Raji (cell line): ENCODE data around the gene LMNA.

ENCODE experiments used
- POLR2A ChIP-seq: IDR thresholded peaks from 2 replicates; pipeline ENCODE4 v1.6.1; 2011; ENCODE audit warnings: low read depth, low read length, control low read depth; ENCODE audit not compliant: insufficient read depth

Gene LMNA

DNA sequence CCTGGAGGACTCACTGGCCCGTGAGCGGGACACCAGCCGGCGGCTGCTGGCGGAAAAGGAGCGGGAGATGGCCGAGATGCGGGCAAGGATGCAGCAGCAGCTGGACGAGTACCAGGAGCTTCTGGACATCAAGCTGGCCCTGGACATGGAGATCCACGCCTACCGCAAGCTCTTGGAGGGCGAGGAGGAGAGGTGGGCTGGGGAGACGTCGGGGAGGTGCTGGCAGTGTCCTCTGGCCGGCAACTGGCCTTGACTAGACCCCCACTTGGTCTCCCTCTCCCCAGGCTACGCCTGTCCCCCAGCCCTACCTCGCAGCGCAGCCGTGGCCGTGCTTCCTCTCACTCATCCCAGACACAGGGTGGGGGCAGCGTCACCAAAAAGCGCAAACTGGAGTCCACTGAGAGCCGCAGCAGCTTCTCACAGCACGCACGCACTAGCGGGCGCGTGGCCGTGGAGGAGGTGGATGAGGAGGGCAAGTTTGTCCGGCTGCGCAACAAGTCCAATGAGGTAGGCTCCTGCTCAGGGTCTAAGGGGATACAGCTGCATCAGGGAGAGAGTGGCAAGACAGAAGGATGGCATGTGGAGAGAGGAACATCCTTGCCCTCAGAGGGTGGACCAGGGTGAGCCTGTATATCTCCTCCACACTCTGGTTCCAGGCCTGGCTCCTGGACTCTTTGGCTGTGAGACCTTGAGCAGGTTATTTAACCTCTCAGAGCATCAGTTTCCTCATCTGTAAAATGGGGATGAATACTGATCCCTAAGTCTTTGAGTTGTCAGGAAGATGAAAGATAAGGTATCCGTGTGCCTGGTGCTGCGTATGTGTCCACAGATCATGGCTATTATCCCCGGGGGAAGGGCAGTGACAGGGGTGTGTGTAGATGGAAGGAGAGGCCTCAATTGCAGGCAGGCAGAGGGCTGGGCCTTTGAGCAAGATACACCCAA is 21.7 kb downstream of the LMNA start:
- TF ChIP-seq POLR2A, result no peak

DNA sequence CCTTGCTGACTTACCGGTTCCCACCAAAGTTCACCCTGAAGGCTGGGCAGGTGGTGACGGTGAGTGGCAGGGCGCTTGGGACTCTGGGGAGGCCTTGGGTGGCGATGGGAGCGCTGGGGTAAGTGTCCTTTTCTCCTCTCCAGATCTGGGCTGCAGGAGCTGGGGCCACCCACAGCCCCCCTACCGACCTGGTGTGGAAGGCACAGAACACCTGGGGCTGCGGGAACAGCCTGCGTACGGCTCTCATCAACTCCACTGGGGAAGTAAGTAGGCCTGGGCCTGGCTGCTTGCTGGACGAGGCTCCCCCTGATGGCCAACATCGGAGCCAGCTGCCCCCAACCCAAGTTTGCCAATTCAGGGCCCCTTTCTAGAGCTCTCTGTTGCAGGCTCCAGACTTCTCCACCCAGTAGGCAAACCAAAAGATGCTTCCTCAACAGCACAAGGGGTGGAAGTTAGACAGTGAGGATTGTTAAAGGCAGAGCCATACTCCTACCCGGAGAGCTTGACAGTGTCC is 22.5 kb downstream of the LMNA start:
- no peak for TF ChIP-seq POLR2A

- no peak for TF ChIP-seq POLR2A
Observed at GRCh38 chr1:156138458-156138867, 24.0 kb downstream of the LMNA start.

DNA sequence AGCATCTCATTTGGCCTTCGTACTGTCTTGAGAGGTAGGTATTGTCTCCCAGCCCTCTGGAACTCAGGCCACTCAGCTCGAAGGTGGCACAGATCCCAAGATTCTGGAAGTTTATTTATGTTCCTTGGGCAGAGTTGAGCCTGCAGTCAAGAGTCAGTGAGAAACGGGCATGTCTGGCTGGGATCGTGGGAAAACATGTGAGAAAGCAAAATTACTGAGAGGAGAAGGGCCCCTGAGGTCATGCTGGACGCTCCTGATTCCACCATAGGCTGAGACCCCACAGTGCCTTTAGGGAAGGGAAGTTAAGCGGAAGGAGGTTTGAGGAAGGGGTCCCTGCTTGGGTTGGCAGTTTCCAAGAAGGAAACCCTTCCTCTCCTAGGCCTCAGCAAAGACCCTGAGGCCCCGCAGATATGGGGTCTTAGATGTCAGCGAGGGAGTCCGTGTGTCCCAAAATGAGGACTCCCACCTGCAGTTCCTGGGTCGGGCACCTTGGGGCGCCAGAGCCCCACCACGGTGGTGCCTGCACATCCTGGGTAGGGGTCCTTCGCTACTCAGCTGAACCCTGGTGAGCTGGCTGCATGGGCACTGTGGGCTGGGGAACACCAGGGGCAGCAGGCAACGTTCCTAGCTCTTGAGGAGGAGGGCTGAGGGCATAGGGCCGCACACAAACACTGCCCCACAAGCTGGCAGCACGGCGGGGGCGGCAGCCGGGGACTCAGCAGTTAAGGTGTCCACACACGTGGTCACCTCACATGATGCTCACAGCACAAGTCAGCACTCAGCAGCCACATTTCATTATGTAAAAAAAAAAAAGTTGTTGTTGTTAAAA is 26.6 kb downstream of the LMNA start:
- no peak for TF ChIP-seq POLR2A

- TF ChIP-seq POLR2A, result no peak
Observed at GRCh38 chr1:156143765-156144489, 29.4 kb downstream of the LMNA start.

- TF ChIP-seq POLR2A, result no peak
Observed at GRCh38 chr1:156144742-156145141, 30.2 kb downstream of the LMNA start.

DNA sequence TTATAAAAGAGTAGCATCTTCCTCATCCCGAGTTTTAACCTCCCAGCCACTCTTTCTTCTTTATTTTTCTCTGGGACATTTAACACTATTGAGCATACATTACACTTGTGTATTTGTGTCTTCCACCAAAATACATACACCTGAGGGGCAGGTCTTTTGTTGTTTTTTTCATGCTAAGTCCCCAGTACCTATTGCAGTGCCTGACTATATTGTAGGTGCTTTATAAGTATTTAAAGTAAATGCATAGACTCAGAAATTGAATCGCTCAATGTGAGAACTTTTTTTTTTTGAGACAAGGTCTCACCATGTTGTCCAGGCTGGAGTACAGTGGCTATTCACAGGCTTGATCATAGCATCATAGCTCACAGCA is 31.1 kb downstream of the LMNA start:
- TF ChIP-seq POLR2A, result no peak

DNA sequence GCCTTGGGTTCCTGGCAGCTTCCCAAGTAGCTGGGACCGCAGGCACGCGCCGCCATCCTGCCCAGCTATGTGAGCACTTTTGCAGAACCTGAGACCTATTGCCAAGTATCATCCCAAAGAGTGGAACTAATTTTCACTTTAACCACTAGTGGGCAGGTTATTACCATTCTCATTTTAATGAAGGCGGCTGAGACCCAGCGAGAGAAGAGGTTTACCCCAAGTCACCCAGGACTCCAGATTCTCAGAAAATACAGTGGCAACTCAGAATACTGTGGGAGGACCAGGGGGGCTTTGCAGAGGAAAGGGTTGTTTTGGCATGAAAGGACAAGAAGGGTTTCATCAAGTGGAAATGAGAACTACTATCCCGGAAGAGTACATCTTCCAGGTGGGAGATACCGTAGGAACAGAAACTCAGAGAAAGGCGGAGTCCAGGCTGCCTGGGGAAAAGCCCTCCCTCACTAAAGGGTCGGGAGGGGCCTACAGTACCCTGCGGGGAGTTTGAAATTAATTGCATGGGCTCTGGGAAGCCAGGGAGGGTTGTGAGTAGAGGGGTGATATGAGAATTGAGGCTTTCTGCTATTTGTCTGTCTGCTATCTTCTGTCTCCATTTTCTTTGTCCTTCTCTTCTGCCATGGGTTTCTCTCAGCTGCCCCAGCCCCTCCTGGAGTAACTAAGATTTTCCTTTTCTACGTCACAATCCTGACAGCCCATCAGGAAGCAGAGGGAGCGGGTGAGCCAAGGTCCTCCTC is 31.7 kb downstream of the LMNA start:
- TF ChIP-seq POLR2A, result no peak

DNA sequence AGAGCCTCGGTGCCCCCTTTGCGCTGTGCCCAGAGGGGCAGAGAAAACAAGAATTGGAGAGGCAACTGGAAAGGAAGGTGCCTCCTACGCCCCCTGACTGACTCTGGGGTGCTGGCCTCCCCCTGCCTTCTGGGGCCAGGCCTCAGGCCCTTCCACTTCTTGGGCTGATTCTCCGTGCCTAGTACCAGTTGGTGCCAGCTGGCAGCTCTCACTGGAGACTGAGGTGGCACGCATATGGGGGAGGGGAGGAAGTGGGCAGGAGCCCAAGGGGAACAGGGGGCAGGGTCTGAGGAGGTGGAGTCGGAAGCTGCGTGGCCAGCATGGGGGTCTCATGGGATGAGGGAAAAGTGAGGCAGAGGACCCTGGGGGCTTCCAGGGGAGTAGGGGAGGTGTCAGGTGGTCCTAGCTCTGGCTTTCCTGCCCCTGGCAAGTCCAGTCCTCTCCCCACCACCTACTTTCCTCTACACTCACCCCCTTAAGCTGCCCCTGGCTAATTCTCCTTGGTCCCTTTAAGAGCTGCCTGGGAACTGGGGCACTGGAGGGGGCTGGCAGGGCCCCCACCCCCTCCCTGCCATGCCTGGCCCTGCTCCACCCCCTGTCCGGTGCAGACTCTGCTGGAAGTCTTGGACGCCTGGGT is 32.4 kb downstream of the LMNA start:
- no peak for TF ChIP-seq POLR2A

- TF ChIP-seq POLR2A, result peak; percentile 46
Observed at GRCh38 chr1:156148216-156148615, 33.7 kb downstream of the LMNA start.

- TF ChIP-seq POLR2A, result peak; percentile 84
Observed at GRCh38 chr1:156149374-156150332, 35.1 kb downstream of the LMNA start.

DNA sequence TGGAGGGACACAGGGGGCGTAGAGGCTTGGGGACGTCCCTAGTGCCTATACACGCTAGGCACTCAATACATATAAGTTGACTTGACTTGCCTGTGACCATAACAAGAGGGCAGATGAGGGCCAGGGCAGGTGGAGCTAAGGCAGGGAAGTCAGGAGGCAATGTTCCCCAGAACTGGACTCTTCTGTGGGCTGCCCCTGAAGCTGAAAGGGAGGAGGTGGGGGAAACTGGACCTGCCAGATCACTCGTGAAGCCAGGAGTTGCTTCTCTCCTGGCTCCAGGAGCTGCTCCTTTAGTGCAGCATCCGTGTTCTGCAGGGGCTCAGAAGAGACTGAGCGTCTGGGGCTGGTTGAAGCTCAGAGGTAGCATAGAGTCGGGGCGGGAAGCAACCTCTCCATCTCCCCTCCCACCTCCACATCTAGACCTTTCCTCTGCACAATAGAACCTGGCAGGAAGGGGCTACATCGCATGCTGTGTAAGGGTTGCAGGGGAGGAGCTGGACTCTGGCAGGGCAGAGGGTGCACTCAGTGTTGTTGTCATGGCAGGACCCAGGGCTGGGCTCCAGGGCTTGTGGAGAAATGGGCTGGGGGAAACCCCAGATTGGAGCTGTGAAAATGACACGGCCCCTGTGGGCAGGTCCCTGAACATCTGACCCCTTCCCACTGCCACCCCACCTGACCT is 36.0 kb downstream of the LMNA start:
- TF ChIP-seq POLR2A, result no peak
